Measurements from ENCODE around the gene NRG3.
"Not testable (repeated sequence)": the region's sequence is repeated elsewhere in the genome, so short reads cannot be mapped to it uniquely, and the experiment has no call there.

The NRG3 gene

GRCh38 chr10:82661701-82662100, 786.7 kb downstream of the NRG3 start:
- H3K9ac ChIP-seq (ENCODE audit: low read length) = no peak overlapping the region

GRCh38 chr10:82668221-82668895, 793.4 kb downstream of the NRG3 start:
- Histone ChIP-seq H3F3A (ENCODE audit: insufficient read depth, low read length) (0 out of 2 replicates have a peak, but pooled peaks cover 3% of the 10 kb centered on the region), H3K4me2 (ENCODE audit: low read length) (no peak overlapping the region; the same call in 1 of the 2 replicates), H3K4me1 (ENCODE audit: insufficient read depth, low read length, severe bottlenecking) (peaks cover 44% of the 10 kb centered on the region), H3K4me3 (ENCODE audit: low read depth, low read length, poor library complexity, severe bottlenecking) (no peak overlapping the region), H3K27me3 (ENCODE audit: insufficient read depth, low read length) (no peaks in the 10 kb centered on the region), H3K9me3 (ENCODE audit: low read length) (no peaks in the 10 kb centered on the region), H3K79me2 (ENCODE audit: insufficient read depth, low read length) (no peaks in the 10 kb centered on the region), H3K9me2 (ENCODE audit: low read depth, low read length) (no peaks in the 10 kb centered on the region), H2AFZ (ENCODE audit: low read length) (no peak overlapping the region), H3K9ac (ENCODE audit: low read length) (no peak overlapping the region), H4K20me1 (ENCODE audit: insufficient read depth, low read length) (no peaks in the 10 kb centered on the region), H3K36me3 (ENCODE audit: insufficient read depth, low read length) (peaks cover 63% of the 10 kb centered on the region), H3K27ac (ENCODE audit: low read depth, low read length, poor library complexity, severe bottlenecking) (peak overlapping the region; percentile 76)
- TF ChIP-seq EZH2 (IDR thresholded peaks at IDR 0.05; ENCODE audit: borderline replicate concordance, low read length) = no peak

More at GRCh38 chr10:82661701-82662100, 786.7 kb downstream of the NRG3 start:
- no peaks in the 10 kb centered on the region for H3K79me2 ChIP-seq (ENCODE audit: insufficient read depth, low read length)
- peaks cover 53% of the 10 kb centered on the region for H3K4me1 ChIP-seq (ENCODE audit: insufficient read depth, low read length, severe bottlenecking)
- H2AFZ ChIP-seq (ENCODE audit: low read length) = no peak overlapping the region
- H4K20me1 ChIP-seq (ENCODE audit: insufficient read depth, low read length) = no peaks in the 10 kb centered on the region
- H3K27ac ChIP-seq (ENCODE audit: low read depth, low read length, poor library complexity, severe bottlenecking) = peak overlapping the region; percentile 39
- no peak overlapping the region; the same call in 1 of the 2 replicates for H3K4me2 ChIP-seq (ENCODE audit: low read length)
- 0 out of 2 replicates have a peak, but pooled peaks cover 3% of the 10 kb centered on the region for H3F3A ChIP-seq (ENCODE audit: insufficient read depth, low read length)
- no peaks in the 10 kb centered on the region for H3K27me3 ChIP-seq (ENCODE audit: insufficient read depth, low read length)
- no peaks in the 10 kb centered on the region for H3K9me2 ChIP-seq (ENCODE audit: low read depth, low read length)
- H3K9me3 ChIP-seq (ENCODE audit: low read length) = no peaks in the 10 kb centered on the region
- H3K36me3 ChIP-seq (ENCODE audit: insufficient read depth, low read length) = peaks cover 17% of the 10 kb centered on the region; the same call in 1 of the 2 replicates
- H3K4me3 ChIP-seq (ENCODE audit: low read depth, low read length, poor library complexity, severe bottlenecking) = no peak overlapping the region
- TF ChIP-seq EZH2 (IDR thresholded peaks at IDR 0.05; ENCODE audit: borderline replicate concordance, low read length) = no peak
- TF ChIP-seq, protein P1, sequence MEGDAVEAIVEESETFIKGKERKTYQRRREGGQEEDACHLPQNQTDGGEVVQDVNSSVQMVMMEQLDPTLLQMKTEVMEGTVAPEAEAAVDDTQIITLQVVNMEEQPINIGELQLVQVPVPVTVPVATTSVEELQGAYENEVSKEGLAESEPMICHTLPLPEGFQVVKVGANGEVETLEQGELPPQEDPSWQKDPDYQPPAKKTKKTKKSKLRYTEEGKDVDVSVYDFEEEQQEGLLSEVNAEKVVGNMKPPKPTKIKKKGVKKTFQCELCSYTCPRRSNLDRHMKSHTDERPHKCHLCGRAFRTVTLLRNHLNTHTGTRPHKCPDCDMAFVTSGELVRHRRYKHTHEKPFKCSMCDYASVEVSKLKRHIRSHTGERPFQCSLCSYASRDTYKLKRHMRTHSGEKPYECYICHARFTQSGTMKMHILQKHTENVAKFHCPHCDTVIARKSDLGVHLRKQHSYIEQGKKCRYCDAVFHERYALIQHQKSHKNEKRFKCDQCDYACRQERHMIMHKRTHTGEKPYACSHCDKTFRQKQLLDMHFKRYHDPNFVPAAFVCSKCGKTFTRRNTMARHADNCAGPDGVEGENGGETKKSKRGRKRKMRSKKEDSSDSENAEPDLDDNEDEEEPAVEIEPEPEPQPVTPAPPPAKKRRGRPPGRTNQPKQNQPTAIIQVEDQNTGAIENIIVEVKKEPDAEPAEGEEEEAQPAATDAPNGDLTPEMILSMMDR (IDR thresholded peaks at IDR 0.05; ENCODE audit: low read length) = no peak

DNA sequence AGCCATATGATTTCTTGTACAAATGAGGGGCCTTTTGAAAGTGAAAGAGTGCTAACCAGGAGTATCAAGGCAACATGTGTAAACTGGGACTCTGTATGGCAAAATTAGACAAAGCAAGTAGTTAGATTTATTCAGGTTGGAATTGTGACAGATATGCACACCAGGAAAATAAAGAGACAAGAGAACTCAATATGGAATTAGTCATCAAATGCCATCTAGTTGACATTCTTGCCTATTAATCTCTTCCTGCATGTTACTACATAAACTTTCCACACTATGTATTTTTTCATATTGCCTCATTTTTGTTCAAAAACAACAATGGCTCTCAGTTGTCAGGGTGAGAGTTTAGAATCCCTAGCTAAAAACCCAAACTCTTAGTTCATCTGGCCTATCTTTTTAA, 799.0 kb downstream of the NRG3 start:
- H3K27ac ChIP-seq (ENCODE audit: low read depth, low read length, poor library complexity, severe bottlenecking) = peak overlapping the region; percentile 6
- no peak overlapping the region for H3K4me2 ChIP-seq (ENCODE audit: low read length)
- TF ChIP-seq EZH2 (IDR thresholded peaks at IDR 0.05; ENCODE audit: borderline replicate concordance, low read length) = no peak
- TF ChIP-seq, protein P1 (IDR thresholded peaks at IDR 0.05; ENCODE audit: low read length) = no peak
- H3K27me3 ChIP-seq (ENCODE audit: insufficient read depth, low read length) = no peaks in the 10 kb centered on the region
- no peaks in the 10 kb centered on the region for H4K20me1 ChIP-seq (ENCODE audit: insufficient read depth, low read length)
- no peak overlapping the region for H3K9ac ChIP-seq (ENCODE audit: low read length)
- H3F3A ChIP-seq (ENCODE audit: insufficient read depth, low read length) = no peaks in the 10 kb centered on the region
- H3K9me3 ChIP-seq (ENCODE audit: low read length) = no peaks in the 10 kb centered on the region
- no peaks in the 10 kb centered on the region for H3K9me2 ChIP-seq (ENCODE audit: low read depth, low read length)
- H3K4me3 ChIP-seq (ENCODE audit: low read depth, low read length, poor library complexity, severe bottlenecking) = no peak overlapping the region
- H3K36me3 ChIP-seq (ENCODE audit: insufficient read depth, low read length) = peaks cover 75% of the 10 kb centered on the region
- no peak overlapping the region for H2AFZ ChIP-seq (ENCODE audit: low read length)
- no peaks in the 10 kb centered on the region for H3K79me2 ChIP-seq (ENCODE audit: insufficient read depth, low read length)
- H3K4me1 ChIP-seq (ENCODE audit: insufficient read depth, low read length, severe bottlenecking) = peaks cover 20% of the 10 kb centered on the region

GRCh38 chr10:82677932-82678331, 802.9 kb downstream of the NRG3 start:
- H4K20me1 ChIP-seq (ENCODE audit: insufficient read depth, low read length); H3K9ac ChIP-seq (ENCODE audit: low read length); H3K4me2 ChIP-seq (ENCODE audit: low read length); H3K4me3 ChIP-seq (ENCODE audit: low read depth, low read length, poor library complexity, severe bottlenecking); H2AFZ ChIP-seq (ENCODE audit: low read length); H3K79me2 ChIP-seq (ENCODE audit: insufficient read depth, low read length); H3F3A ChIP-seq (ENCODE audit: insufficient read depth, low read length); H3K9me3 ChIP-seq (ENCODE audit: low read length); H3K27me3 ChIP-seq (ENCODE audit: insufficient read depth, low read length); H3K9me2 ChIP-seq (ENCODE audit: low read depth, low read length): not testable (repeated sequence)
- Histone ChIP-seq H3K4me1 (ENCODE audit: insufficient read depth, low read length, severe bottlenecking) (peaks cover 49% of the 10 kb centered on the region), H3K27ac (ENCODE audit: low read depth, low read length, poor library complexity, severe bottlenecking) (peak overlapping the region; percentile 83), H3K36me3 (ENCODE audit: insufficient read depth, low read length) (peaks cover 73% of the 10 kb centered on the region)

GRCh38 chr10:82678451-82678850, 803.5 kb downstream of the NRG3 start:
- peak overlapping the region; percentile 28; the same call in 1 of the 2 replicates for H3K4me2 ChIP-seq (ENCODE audit: low read length)

More at GRCh38 chr10:82678451-82678850, 803.5 kb downstream of the NRG3 start:
- peak overlapping the region; percentile 83 for H3K27ac ChIP-seq (ENCODE audit: low read depth, low read length, poor library complexity, severe bottlenecking)
- not testable (repeated sequence) for H3K4me3 ChIP-seq (ENCODE audit: low read depth, low read length, poor library complexity, severe bottlenecking); H3F3A ChIP-seq (ENCODE audit: insufficient read depth, low read length); H3K9me2 ChIP-seq (ENCODE audit: low read depth, low read length); H3K9me3 ChIP-seq (ENCODE audit: low read length); H3K79me2 ChIP-seq (ENCODE audit: insufficient read depth, low read length); H3K27me3 ChIP-seq (ENCODE audit: insufficient read depth, low read length); H2AFZ ChIP-seq (ENCODE audit: low read length); H4K20me1 ChIP-seq (ENCODE audit: insufficient read depth, low read length)
- H3K4me1 ChIP-seq (ENCODE audit: insufficient read depth, low read length, severe bottlenecking) = peaks cover 49% of the 10 kb centered on the region
- peak overlapping the region; percentile 21; the same call in 1 of the 2 replicates for H3K9ac ChIP-seq (ENCODE audit: low read length)
- H3K36me3 ChIP-seq (ENCODE audit: insufficient read depth, low read length) = peaks cover 72% of the 10 kb centered on the region
